Esophagus squamous epithelium (tissue), 4 donors: ENCODE results near the gene TMCO6.

Experiments
- POLR2A ChIP-seq, 4 donors: fragments of 450-650 bp; IDR thresholded peaks; one replicate each; pipeline ENCODE4 v1.6.1; 2017; ENCODE audit warnings: antibody characterized with exemption in 4 of 4, mild to moderate bottlenecking in 4 of 4, moderate library complexity in 3 of 4
- TF ChIP-seq, protein P1 (sequence below), 6 experiments: fragments of 450-650 bp in 4 of 6; fragments of 200-600 bp in 2 of 6; sonication (generic) in 2 of 6; IDR thresholded peaks; one replicate each; pipeline ENCODE4 v1.5.1; 2016 to 2019; ENCODE audit warnings: antibody characterized with exemption in 6 of 6, mild to moderate bottlenecking in 4 of 6, moderate library complexity in 4 of 6

DNA sequence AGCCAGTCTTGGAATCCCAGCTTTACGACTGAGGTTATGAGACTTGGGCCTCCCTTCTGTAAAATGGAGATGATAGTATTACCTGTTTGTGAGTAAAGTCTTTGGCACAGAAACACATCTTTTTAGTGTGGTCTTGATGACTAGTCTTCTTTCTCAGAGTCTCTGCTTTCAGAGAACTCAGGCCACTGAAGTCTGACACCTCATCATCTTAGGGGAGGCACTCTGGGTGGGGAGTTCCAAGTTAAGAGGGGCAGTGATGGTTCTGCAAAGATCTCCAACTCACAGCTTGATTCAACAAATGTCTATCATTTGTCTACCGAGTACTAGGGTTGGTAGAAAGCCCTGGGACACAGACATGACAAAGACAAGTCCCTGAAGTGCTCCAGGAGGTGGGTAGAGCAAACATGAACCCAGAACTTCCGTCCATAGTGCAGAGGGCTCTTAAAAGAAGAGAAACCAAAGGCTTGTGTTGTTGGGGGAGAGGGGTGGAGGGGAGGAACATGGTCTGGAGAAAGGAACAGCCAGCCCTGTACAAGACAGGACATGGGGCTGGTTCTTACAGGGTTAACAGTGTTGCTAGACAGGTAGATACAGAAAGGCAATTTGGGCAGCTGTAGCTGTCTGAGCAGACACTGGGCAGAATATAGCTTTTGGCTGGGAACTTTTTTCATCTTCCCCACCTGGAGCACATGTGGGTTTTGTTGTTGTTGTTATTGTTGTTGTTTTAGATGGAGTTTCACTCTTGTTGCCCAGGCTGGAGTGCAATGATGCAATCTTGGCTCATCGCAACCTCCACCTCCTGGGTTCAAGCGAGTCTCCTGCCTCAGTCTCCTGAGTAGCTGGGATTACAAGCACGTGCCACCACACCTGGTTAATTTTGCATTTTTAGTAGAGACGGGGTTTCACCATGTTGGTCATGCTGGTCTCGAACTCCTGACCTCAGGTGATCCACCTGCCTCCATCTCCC, 3.7 kb upstream of the TMCO6 start:
- TF ChIP-seq, protein P1, sequence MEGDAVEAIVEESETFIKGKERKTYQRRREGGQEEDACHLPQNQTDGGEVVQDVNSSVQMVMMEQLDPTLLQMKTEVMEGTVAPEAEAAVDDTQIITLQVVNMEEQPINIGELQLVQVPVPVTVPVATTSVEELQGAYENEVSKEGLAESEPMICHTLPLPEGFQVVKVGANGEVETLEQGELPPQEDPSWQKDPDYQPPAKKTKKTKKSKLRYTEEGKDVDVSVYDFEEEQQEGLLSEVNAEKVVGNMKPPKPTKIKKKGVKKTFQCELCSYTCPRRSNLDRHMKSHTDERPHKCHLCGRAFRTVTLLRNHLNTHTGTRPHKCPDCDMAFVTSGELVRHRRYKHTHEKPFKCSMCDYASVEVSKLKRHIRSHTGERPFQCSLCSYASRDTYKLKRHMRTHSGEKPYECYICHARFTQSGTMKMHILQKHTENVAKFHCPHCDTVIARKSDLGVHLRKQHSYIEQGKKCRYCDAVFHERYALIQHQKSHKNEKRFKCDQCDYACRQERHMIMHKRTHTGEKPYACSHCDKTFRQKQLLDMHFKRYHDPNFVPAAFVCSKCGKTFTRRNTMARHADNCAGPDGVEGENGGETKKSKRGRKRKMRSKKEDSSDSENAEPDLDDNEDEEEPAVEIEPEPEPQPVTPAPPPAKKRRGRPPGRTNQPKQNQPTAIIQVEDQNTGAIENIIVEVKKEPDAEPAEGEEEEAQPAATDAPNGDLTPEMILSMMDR (IDR thresholded peaks at IDR 0.05) = no peak
- no peak for TF ChIP-seq POLR2A (IDR thresholded peaks at IDR 0.05)
